ENCODE measurements around the gene SLC31A1. TPM values are rescaled to one million over a fixed set of nuclear protein-coding genes. Genes with fewer than 3 reads are reported as not detected.
"Not testable (repeated sequence)": the region's sequence is repeated elsewhere in the genome, so short reads cannot be mapped to it uniquely, and the experiment has no call there.

The SLC31A1 gene
- total and polyA plus RNA-seq, 4 donors: 18.7 to 22.9 (median 19.5) TPM

DNA sequence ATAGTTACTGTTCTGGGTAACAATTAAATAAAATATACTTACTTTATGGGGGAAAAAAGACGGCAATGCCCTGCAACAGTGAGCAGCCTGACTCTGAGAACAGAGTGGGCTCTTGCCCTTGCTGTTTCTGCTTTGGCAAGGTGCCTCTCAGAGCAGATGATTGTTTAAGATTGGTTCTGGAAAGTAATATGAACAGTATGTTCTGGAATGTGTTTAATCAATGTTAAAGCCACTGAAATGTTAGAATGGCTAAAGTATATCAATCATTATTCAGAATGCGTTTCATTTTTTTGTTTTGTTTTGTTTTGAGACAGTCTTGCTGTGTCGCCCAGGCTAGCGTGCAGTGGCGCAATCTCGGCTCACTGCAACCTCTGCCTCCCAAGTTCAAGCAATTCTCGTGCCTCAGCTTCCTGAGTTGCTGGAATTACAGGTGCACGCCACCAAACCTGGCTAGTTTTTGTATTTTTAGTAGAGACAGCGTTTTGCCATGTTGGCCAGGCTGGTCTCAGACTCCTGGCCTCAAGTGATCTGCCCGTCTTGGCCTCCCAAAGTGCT lies 14.4 kb downstream of the SLC31A1 start:
- not testable (repeated sequence) for H3K36me3 ChIP-seq (ENCODE audit: control insufficient read depth, insufficient read depth, low read length); H3K4me3 ChIP-seq (ENCODE audit: low read depth, low read length); DNase-seq (ENCODE audit: low read depth in 4 of 6, low spot score in 6 of 6); H3K4me1 ChIP-seq (ENCODE audit: control insufficient read depth, insufficient read depth, low read length); H3K9me3 ChIP-seq (ENCODE audit: control insufficient read depth, insufficient read depth, low read length); H3K27me3 ChIP-seq (ENCODE audit: control insufficient read depth, insufficient read depth, low read length); H3K27ac ChIP-seq (ENCODE audit: low read depth, low read length)
- WGBS (ENCODE audit: insufficient coverage): 96% methylated on average over 9 of the region's 10 CpGs

DNA sequence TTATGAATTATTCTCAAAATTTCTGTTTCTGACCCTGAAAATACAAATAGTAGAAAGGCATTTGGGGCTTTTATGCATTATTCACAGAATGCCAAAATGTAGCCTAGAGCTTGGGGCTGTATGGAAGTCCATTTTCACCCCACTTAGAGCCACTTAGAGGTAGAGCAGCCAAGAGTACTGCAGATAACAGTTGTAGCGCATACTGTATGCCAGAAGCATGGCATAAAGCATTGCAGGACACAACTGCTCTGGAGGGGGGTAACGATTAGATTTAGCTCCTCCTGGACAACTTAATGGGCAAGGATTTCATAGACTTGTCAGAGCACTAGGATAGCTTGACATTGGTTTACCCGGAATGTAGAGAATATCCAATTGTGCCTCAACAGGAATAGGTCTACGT lies 15.7 kb downstream of the SLC31A1 start:
- H3K27ac ChIP-seq (ENCODE audit: low read depth, low read length): no peak overlapping the region
- DNase-seq (ENCODE audit: low read depth in 4 of 6, low spot score in 6 of 6): no peak
- H3K4me1 ChIP-seq (ENCODE audit: control insufficient read depth, insufficient read depth, low read length): no peaks in the 10 kb centered on the region
- no peaks in the 10 kb centered on the region for H3K27me3 ChIP-seq (ENCODE audit: control insufficient read depth, insufficient read depth, low read length)
- no peaks in the 10 kb centered on the region for H3K9me3 ChIP-seq (ENCODE audit: control insufficient read depth, insufficient read depth, low read length)
- no peaks in the 10 kb centered on the region for H3K36me3 ChIP-seq (ENCODE audit: control insufficient read depth, insufficient read depth, low read length)
- H3K4me3 ChIP-seq (ENCODE audit: low read depth, low read length): no peak overlapping the region
- WGBS (ENCODE audit: insufficient coverage): 94% methylated on average over 3 of the region's 4 CpGs

DNA sequence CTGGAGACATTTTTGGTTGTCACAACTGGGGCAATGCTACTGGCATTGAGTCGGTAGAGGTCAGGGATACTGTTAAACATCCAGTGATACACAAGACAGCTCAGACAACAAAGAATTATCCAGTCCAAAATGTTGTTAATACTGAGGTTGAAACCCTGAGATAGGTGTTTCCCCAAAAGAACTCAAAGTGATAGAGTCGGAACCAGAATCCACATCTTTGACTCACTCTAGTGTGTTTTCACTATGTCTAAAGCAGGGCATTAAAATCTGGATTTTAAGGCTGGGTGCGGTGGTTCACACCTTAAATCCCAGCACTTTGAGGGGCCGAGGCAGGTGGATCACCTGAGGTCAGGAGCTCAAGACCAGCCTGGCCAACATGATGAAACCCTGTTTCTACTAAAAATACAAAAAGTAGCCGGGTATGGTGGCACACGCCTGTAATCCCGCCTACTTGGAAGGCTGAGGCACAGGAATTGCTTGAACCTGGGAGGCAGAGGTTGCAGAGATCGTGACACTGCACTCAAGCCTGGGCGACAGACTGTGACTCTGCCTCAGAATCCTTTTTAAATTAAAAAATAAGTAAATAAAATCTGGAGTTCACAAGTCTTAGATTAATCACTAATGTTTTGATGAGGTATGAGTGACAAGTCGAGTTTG lies 17.0 kb downstream of the SLC31A1 start:
- 93% methylated on average over 6 of the region's 10 CpGs for WGBS (ENCODE audit: insufficient coverage)
- no peaks in the 10 kb centered on the region for H3K4me1 ChIP-seq (ENCODE audit: control insufficient read depth, insufficient read depth, low read length)
- H3K36me3 ChIP-seq (ENCODE audit: control insufficient read depth, insufficient read depth, low read length): no peaks in the 10 kb centered on the region
- H3K27me3 ChIP-seq (ENCODE audit: control insufficient read depth, insufficient read depth, low read length): no peaks in the 10 kb centered on the region
- H3K27ac ChIP-seq (ENCODE audit: low read depth, low read length): no peak overlapping the region
- H3K4me3 ChIP-seq (ENCODE audit: low read depth, low read length): no peak overlapping the region
- DNase-seq (ENCODE audit: low read depth in 4 of 6, low spot score in 6 of 6): no peak
- no peaks in the 10 kb centered on the region for H3K9me3 ChIP-seq (ENCODE audit: control insufficient read depth, insufficient read depth, low read length)

DNA sequence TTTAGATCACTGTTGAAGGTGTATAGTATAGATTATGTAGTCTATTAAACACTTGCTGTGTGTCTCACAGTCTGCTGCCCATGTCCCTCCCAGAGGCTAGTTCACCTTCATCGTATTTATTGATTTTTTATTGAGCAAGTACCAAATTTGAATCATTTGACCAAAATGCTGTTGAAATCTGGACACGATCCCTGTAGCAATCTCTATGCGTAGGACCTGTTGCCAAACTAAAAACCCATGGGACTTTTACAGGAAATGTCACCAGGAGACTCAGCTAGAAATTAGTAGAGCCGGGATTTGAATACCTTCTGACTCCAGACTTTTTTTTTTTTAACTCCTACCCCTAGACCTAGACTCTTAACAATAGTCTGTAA lies 17.5 kb downstream of the SLC31A1 start:
- H3K9me3 ChIP-seq (ENCODE audit: control insufficient read depth, insufficient read depth, low read length): no peaks in the 10 kb centered on the region
- 92% methylated on average over 3 of the region's 4 CpGs for WGBS (ENCODE audit: insufficient coverage)
- no peaks in the 10 kb centered on the region for H3K27me3 ChIP-seq (ENCODE audit: control insufficient read depth, insufficient read depth, low read length)
- no peak overlapping the region for H3K27ac ChIP-seq (ENCODE audit: low read depth, low read length)
- no peaks in the 10 kb centered on the region for H3K36me3 ChIP-seq (ENCODE audit: control insufficient read depth, insufficient read depth, low read length)
- DNase-seq (ENCODE audit: low read depth in 4 of 6, low spot score in 6 of 6): no peak
- no peak overlapping the region for H3K4me3 ChIP-seq (ENCODE audit: low read depth, low read length)
- H3K4me1 ChIP-seq (ENCODE audit: control insufficient read depth, insufficient read depth, low read length): no peaks in the 10 kb centered on the region

DNA sequence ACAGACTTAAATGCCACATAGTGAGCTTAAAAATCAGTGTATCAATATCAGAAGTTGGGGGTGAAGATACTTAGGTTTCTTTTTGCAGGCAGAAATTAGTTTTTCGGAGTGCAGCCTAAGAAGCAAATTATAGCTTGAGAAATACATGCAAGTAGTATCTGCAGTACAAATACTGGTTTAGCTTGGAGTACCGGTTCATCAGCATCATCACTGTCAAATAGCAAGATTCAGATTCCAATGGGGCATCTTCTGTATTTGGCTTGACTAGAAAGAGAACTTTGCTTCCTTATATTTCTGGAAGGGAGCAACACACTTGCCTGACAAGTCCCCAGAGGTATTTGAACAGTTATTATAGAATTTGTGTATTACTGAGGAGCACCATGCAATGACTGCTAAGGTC lies 19.8 kb downstream of the SLC31A1 start:
- H3K27me3 ChIP-seq (ENCODE audit: control insufficient read depth, insufficient read depth, low read length): no peaks in the 10 kb centered on the region
- H3K4me1 ChIP-seq (ENCODE audit: control insufficient read depth, insufficient read depth, low read length): no peaks in the 10 kb centered on the region
- no CpG with 5 or more reads among the region's 2 CpGs for WGBS (ENCODE audit: insufficient coverage)
- no peak overlapping the region for H3K27ac ChIP-seq (ENCODE audit: low read depth, low read length)
- DNase-seq (ENCODE audit: low read depth in 4 of 6, low spot score in 6 of 6): no peak
- no peaks in the 10 kb centered on the region for H3K9me3 ChIP-seq (ENCODE audit: control insufficient read depth, insufficient read depth, low read length)
- no peak overlapping the region for H3K4me3 ChIP-seq (ENCODE audit: low read depth, low read length)
- H3K36me3 ChIP-seq (ENCODE audit: control insufficient read depth, insufficient read depth, low read length): no peaks in the 10 kb centered on the region

DNA sequence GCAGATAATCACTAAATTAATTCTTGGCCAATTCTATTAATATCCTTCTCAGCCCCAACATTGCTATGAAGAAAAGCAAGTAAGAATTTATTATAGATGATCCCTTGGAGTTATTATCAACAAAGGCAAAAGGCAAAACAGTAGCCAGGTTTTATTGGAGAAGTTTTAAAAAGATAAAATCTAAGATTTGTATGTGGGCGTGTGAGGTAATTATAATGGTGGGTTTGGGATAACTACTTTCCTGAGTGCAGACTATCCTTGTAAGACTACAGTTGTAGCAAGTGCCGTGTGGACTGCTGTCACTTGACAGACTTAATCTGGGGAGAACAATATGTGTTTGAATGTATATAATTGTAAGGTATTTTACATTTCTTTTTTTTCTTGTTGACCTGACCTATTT lies 23.2 kb downstream of the SLC31A1 start:
- Histone ChIP-seq H3K27ac (ENCODE audit: low read depth, low read length) (no peak overlapping the region), H3K9me3 (ENCODE audit: control insufficient read depth, insufficient read depth, low read length) (no peaks in the 10 kb centered on the region)

DNA sequence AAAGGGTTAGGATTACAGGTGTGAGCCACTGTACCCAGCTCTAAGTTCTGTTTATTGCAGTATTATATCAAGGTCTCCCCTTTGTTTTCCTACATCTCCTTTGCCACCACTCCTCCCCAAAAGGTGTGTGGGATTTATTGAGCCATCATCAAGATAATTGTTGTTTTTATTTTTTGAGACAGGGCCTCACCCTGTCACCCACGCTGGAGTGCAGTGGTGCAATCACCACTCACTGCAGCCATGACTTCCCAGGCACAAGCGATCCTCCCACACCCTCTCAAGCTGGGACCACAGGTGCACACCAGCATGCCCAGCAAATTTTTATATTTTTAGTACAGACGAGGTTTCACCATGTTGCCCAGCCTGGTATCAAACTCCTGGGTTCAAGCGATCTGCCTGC lies 24.6 kb downstream of the SLC31A1 start:
- no peaks in the 10 kb centered on the region for H3K36me3 ChIP-seq (ENCODE audit: control insufficient read depth, insufficient read depth, low read length)
- H3K27me3 ChIP-seq (ENCODE audit: control insufficient read depth, insufficient read depth, low read length): no peaks in the 10 kb centered on the region
- no peaks in the 10 kb centered on the region for H3K9me3 ChIP-seq (ENCODE audit: control insufficient read depth, insufficient read depth, low read length)
- WGBS (ENCODE audit: insufficient coverage): 96% methylated on average over 3 of the region's 4 CpGs
- no peak overlapping the region for H3K4me3 ChIP-seq (ENCODE audit: low read depth, low read length)
- H3K4me1 ChIP-seq (ENCODE audit: control insufficient read depth, insufficient read depth, low read length): no peaks in the 10 kb centered on the region
- no peak overlapping the region for H3K27ac ChIP-seq (ENCODE audit: low read depth, low read length)
- no peak for DNase-seq (ENCODE audit: low read depth in 4 of 6, low spot score in 6 of 6)

More for the DNA sequence above, 23.2 kb downstream of the SLC31A1 start:
- no peaks in the 10 kb centered on the region for H3K27me3 ChIP-seq (ENCODE audit: control insufficient read depth, insufficient read depth, low read length)
- H3K4me3 ChIP-seq (ENCODE audit: low read depth, low read length): no peak overlapping the region
- no peaks in the 10 kb centered on the region for H3K36me3 ChIP-seq (ENCODE audit: control insufficient read depth, insufficient read depth, low read length)
- DNase-seq (ENCODE audit: low read depth in 4 of 6, low spot score in 6 of 6): no peak
- WGBS (ENCODE audit: insufficient coverage): 85% methylated on average over 1 of the region's 2 CpGs
- no peaks in the 10 kb centered on the region for H3K4me1 ChIP-seq (ENCODE audit: control insufficient read depth, insufficient read depth, low read length)

DNA sequence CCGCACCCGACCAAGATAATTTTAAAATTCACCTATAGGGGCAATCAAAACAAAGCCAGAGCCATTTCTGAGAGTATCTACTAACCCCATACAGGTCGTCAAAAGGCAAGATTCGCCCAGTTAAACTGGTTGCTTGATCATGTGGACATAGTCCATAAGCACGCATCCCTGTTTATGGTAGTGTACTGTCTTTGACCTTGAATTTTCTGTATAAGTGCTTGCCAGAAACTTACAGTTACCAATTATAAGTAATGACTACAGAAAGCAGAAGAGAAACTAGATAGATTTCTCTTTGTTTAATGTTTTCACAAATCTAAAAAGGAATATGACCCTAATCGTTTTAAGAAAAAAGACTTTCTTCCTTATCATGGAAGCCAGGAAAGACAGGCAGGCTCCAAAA lies 25.6 kb downstream of the SLC31A1 start:
- Histone ChIP-seq H3K36me3 (ENCODE audit: control insufficient read depth, insufficient read depth, low read length) (no peaks in the 10 kb centered on the region), H3K27ac (ENCODE audit: low read depth, low read length) (no peak overlapping the region), H3K27me3 (ENCODE audit: control insufficient read depth, insufficient read depth, low read length) (no peaks in the 10 kb centered on the region), H3K4me1 (ENCODE audit: control insufficient read depth, insufficient read depth, low read length) (no peaks in the 10 kb centered on the region), H3K9me3 (ENCODE audit: control insufficient read depth, insufficient read depth, low read length) (no peaks in the 10 kb centered on the region), H3K4me3 (ENCODE audit: low read depth, low read length) (no peak overlapping the region)
- 100% methylated on average over 1 of the region's 6 CpGs for whole genome bisulfite sequencing (ENCODE audit: insufficient coverage)
- DNase-seq (ENCODE audit: low read depth in 4 of 6, low spot score in 6 of 6): no peak

DNA sequence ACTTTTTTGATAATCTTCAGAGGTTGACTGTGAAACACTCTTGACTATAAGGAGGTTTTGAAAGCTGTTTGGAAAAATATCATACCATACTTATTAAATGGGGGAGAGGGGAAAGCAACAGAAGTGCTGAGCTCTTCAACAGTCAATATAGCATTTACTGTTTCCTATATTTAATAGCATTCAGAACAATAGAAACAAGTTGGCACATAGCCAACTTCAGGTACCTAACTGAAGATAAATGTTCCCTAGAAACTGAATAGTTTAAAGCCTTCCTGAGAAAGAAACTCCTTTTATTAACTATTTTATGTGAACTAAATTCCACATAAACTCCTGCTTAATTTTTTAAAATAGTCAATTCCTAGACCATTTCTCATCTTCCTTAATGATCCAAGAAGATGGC lies 26.3 kb downstream of the SLC31A1 start:
- no peaks in the 10 kb centered on the region for H3K27me3 ChIP-seq (ENCODE audit: control insufficient read depth, insufficient read depth, low read length)
- H3K9me3 ChIP-seq (ENCODE audit: control insufficient read depth, insufficient read depth, low read length): no peaks in the 10 kb centered on the region
- no peak overlapping the region for H3K27ac ChIP-seq (ENCODE audit: low read depth, low read length)
- no peak overlapping the region for H3K4me3 ChIP-seq (ENCODE audit: low read depth, low read length)
- H3K4me1 ChIP-seq (ENCODE audit: control insufficient read depth, insufficient read depth, low read length): no peaks in the 10 kb centered on the region
- no peaks in the 10 kb centered on the region for H3K36me3 ChIP-seq (ENCODE audit: control insufficient read depth, insufficient read depth, low read length)
- no peak for DNase-seq (ENCODE audit: low read depth in 4 of 6, low spot score in 6 of 6)

DNA sequence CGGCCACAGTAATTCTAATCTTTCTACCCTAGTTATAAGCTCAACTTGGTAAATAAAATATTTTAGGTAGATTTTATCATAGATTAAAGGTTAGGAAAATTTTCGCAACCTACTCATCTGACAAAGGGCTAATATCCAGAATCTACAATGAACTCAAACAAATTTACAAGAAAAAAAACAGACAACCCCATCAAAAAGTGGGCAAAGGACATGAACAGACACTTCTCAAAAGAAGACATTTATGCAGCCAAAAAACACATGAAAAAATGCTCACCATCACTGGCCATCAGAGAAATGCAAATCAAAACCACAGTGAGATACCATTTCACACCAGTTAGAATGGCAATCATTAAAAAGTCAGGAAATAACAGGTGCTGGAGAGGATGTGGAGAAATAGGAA lies 28.3 kb downstream of the SLC31A1 start:
- WGBS (ENCODE audit: insufficient coverage): no CpG with 5 or more reads among the region's 2 CpGs

More for the DNA sequence above, 28.3 kb downstream of the SLC31A1 start:
- not testable (repeated sequence) for H3K27ac ChIP-seq (ENCODE audit: low read depth, low read length); H3K4me1 ChIP-seq (ENCODE audit: control insufficient read depth, insufficient read depth, low read length); DNase-seq (ENCODE audit: low read depth in 4 of 6, low spot score in 6 of 6); H3K27me3 ChIP-seq (ENCODE audit: control insufficient read depth, insufficient read depth, low read length); H3K9me3 ChIP-seq (ENCODE audit: control insufficient read depth, insufficient read depth, low read length); H3K4me3 ChIP-seq (ENCODE audit: low read depth, low read length); H3K36me3 ChIP-seq (ENCODE audit: control insufficient read depth, insufficient read depth, low read length)
